A172 (cell line): ENCODE results near the gene VDR. TPM values are rescaled to one million over a fixed set of nuclear protein-coding genes. Genes with fewer than 3 reads are reported as not detected.
A peak's percentile ranks its signal among the peaks of the same experiment; 100 is the strongest.
"Not testable (repeated sequence)": the region's sequence is repeated elsewhere in the genome, so short reads cannot be mapped to it uniquely, and the experiment has no call there.

Experiments used
- DNase-seq: peaks from one replicate; pipeline ENCODE4 v3.0.0-alpha.2; 2015; ENCODE audit warnings: low spot score
- total RNA-seq: library from RNA; depleted of rRNA; stranded (reverse); fragments of >200 nt; shearing (Covaris generic); gene quantifications from 2 replicates; pipeline ENCODE4 v1.2.3, GENCODE V29; 2014

VDR gene
- total RNA-seq, 1 experiment from 2014 or later, result 2.5 TPM

DNA sequence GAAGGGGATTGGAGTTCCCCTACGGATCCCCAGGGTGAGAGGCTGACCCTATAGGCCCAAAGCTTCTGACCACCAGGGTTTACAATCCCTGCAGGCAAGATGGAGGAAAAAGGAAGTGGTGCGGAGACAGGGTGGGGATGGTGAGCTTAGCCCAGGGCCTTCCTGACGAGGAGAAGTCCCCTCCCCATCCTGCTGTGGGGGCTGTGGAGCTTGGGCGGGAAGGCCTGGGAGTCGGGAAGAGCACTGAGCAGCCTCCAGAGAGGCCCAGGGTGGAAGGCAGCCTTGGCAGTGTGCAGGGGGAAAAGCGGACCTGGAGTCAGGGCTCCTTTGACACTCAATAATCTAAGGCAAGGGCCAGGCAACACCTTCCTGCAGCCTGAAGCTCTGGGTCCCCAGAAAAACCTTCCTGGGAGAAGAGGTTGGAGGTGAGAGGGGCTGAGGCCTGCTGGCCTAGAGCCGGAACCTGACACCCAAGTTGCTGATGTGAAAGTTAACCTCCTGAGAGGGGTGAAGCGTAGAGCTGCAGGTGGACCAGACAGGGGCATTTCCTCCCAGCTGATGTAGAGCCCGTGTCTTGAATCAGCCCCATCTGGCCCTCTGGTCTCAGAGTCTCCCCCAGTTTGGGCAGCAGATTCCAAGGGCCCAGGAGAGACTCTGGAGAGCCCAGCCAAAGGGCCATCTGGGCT lies 91.1 kb downstream of the VDR start:
- peak; percentile 37 for DNase-seq

DNA sequence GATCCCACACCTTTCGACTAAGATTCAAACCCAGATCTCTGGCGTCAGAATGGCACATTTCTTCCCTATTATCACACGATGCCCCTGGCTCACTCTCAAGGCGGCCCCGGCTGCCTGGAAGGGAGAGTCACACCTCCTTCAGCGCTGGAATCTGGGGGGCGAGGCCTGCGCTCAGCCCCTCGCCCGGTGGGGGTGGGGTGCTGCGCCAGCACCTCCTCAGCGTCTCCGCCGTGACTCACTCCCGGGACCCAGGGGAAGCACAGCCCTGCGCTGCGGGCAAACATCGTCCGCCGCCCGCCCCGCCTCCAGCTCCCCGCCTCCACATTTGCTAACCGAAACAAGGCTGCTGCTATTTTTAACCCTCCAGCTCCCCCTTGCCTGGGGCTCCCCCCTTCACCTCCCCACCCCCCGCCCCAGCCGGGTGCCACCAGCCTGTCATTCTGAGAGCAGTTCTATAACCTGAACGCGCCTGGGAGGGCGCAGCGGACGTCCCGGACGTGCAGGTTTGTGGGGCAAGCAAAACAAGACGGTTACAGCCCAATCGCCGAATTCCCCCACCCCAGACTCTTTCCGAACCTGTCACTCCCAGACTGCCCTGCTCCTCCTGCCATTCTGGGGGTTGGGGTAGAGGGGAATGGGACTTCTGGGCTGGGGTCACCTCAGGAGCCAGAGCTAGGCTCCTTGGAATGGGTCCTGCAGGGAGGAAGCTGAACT lies 91.8 kb downstream of the VDR start:
- peak; percentile 73 for DNase-seq

DNA sequence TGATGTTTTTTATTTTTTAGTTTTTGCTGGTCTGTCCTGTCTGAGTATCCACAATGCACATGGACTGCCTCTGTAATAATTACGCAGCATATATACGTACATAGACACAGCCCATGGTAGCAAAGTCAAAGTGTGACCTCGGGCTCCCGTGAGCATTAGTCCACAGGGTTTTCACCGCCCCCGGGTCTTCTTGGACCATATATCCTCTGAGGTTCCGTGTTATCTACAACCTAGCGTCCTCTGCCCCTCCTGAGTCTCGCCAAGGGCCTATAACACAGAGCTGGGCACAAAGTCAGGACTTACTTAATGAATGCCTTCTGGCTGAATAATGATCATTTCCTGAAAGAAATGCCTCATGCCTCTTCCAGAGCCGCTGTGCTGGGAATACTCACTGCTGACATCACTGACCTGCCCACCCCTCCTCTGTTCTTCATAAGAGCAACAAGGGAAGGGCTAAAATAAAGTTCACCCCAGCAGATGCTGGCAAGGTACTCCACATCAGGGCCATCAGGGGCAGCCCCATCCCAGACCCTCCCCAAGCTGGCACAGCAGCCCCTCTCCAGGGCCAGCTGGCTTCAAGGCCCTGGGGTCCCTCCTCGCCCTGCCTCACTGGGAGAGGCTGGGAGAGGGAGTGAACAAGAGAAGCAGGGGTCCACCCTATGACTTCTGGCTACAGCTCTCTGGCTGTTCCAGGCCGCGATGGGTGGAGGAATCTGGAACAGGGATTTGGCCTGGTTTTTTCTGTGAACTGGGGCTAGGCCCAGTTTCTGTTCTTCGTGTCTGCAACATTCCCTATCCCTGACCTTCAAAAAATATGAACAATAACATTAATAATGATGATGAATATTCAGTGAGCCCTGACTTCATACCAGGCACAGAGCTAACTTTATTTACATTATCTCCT lies 93.0 kb downstream of the VDR start:
- DNase-seq, result peak; percentile 32

DNA sequence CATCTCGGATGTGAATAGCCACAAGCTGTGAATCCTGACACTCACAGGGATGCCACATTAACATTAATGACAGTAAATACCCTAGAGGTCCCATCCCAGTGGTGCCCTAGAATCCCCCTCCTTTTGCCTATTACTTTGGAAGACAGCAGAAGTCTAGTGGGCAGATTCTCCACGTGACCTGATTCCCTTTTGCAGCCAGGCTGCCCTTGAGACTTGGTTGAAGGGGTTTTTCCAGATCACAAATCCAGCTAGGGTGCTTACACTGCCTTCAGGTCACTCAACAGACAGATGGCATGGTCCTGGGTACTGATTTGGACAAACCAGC lies 93.8 kb downstream of the VDR start:
- no peak for DNase-seq

DNA sequence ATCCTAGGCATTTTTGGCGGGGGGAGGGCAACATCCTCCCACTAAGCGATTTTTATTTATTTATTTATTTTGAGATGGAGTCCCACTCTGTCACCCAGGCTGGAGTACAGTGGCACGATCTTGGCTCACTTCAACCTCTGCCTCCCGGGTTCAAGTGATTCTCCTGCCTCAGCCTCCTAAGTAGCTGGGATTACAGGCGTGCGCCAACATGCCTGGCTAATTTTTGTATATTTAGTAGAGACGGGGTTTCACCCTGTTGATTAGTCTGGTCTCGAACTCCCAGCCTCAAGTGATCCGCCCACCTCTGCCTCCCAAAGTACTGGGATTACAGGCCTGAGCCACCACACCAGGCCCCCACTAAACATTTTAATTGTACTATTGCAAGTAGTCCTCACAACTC lies 95.3 kb downstream of the VDR start:
- not testable (repeated sequence) for DNase-seq

DNA sequence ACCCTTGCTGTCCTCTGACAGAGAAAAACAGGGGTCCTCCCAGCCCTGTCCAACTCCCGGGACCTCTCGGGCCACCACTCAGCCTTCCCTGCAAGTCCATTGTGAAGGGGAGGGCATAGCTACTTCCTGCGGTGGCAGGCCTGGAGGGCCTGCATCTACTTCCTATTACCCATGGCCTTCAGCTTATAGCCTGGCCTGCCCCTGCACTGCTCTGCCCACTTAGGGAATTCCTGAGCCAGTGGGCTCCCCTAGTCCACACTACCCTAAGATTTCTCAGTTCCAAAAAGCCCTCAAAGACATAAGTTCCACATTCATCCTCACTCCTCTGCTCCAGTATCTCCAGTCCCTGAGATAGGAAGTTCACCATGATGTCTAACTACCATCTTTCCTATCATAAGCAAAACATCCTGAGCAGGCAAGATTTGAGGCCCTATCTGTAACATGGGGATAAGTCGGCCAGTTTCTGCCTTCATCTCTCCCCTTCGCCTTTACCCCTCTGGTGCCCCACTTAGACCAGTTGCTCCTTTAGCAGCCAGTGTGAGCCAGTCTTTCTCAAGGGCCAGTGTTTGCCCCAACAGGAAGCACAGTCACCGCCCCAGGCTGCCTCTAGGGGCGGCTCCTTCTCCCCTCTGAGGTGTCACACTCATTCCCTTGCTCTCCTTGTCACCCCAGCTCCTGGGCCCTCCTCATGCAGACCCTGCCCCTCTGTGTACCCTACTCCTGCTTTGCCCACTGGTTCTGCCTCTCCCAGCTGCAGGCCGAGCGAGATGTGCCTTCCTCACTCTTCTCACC lies 96.0 kb downstream of the VDR start:
- peak; percentile 54 for DNase-seq

DNA sequence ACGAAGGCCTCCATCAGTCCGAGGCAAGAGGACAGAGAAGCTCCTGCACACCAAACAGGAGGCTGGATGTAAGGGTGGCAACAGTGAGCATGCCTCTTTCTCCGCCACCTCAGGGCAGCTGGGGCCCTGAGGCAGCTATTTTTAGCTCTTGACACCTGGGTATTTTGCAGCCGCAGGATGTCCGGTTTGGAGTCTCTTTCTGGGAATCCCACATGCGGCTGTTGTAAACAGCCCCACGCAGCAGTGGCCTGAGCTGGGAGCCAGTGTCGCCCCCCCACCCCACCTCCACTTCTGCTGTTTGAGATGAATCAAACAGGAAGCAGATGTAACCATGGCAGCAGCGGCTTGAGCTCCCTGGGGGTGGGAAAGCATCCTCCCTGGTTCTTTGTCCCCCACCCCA lies 96.7 kb downstream of the VDR start:
- peak; percentile 59 for DNase-seq

DNA sequence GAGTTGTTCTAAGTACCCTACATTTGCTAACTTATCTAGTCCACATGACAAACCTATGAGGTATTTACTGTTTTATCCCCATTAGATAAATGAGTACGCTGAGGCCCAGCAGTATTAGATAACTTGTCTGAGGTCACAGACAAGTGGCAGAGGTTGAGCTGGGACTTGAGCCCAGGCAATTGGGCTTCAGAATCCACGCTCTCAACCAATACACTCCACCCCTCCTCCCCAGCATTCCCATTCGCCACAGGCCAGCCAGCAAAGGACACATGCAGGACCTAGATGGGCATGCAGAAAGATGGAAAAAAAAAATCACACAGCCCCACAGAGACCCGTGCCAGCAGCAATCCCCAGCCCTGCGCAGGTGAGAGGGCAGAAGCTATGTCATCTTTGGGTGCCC lies 97.5 kb downstream of the VDR start:
- no peak for DNase-seq

DNA sequence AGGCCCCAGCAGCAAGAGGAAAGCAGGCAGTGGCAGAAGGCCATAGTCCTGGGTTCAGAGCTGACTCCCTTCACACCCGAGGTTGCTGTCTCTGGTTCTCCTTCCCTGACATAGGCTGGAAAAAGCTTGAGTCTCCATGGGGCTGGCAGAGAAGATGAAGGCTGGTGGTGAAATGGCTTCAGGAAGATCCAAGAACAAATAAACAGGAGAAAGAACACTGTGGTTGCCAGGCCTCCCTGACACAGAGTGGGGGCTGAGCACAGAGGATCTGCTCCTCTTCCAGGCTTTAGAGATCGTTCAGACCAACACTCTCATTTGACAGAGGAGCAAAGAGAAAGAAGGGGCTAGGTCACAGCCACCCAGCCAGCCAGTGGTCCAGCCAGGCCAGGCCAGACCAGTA lies 99.4 kb downstream of the VDR start:
- DNase-seq, result no peak

DNA sequence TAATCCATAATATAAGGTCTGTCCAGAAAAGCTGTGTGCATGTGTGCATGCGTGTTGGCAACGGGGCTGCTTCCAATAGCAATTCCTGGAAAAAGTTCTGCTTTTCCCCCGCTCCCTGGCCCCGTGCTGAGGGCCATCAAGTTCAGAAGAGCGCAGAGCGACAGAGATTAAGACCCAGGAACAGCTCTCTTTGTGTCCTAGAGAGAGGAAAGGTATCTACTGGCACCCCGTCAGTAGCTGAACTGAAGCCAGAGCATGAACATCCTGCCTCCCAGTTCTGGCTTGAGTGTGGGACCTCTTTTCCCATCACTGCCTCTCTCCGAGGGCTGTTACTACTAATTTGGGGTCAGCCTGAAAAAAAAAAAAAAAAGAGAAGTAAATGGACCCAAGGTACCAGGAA lies 100.6 kb downstream of the VDR start:
- no peak for DNase-seq

DNA sequence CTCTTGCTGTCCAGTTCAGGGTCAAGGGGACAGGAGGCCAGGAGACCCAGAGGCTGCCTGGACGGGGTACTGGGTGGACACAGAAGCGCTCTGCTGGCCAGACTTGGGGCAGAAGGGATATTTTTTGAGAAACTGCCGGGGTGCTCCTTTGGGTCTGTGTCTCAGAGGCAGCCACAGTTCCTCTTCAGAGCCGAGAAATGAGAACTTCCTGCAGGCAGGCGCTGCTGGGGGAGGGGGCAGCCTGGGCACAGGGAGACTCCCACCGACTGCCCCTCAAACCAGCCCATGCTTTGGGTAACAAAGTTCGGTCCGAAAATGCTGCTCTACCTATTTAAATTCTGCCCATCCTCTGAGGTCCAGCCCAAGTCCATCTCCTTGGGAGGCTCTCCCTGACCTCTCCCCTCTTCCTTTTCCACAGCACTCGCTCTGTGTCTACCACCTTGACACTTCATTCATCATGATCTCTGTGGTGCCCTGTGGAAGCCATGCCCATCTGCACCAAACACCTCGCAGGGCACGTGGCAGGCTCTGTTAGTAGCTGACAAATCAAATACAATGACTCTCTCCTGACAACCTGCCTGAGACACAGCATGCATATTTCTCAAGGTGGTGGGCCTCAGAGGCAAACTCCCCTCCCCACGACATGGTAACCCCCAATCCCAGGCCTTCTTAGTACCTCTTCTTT lies 101.5 kb downstream of the VDR start:
- DNase-seq, result no peak

DNA sequence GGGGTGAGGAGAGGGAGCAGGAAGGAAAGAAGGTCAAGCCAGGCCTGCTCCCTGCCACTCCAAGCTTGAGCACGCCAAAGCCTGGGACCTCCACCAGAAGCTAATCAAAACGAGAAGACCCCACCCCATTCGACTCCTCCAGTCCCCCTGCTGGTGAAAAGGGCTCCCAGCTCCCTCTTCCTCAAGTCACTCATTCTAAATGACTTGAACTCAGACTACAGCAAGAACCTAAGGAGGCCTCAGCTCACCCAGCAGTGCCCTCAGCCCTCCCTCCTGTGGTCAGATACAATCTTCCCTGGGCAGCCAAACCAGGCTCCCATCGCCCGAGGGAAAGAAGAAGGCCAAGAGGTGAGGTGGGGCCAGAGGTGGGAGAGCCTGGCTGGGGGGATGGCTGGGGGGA lies 102.5 kb downstream of the VDR start:
- no peak for DNase-seq

DNA sequence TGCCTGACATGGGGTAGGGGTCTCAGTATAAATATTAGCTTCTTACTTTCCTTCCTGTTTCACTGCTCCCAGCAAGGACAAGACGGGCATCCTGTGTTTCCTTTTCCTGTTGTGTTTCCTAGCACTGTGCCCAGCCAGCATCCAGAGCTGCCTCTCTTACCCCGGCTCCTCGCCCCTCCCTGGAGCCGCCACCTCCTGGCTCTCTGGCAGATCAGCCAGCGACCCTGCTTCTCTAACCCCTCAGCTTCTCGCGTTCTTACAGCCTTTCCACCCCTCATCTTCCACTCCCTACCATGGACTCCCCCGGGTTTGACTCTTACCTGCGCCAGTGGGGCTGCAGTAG lies 102.9 kb downstream of the VDR start:
- DNase-seq, result no peak

DNA sequence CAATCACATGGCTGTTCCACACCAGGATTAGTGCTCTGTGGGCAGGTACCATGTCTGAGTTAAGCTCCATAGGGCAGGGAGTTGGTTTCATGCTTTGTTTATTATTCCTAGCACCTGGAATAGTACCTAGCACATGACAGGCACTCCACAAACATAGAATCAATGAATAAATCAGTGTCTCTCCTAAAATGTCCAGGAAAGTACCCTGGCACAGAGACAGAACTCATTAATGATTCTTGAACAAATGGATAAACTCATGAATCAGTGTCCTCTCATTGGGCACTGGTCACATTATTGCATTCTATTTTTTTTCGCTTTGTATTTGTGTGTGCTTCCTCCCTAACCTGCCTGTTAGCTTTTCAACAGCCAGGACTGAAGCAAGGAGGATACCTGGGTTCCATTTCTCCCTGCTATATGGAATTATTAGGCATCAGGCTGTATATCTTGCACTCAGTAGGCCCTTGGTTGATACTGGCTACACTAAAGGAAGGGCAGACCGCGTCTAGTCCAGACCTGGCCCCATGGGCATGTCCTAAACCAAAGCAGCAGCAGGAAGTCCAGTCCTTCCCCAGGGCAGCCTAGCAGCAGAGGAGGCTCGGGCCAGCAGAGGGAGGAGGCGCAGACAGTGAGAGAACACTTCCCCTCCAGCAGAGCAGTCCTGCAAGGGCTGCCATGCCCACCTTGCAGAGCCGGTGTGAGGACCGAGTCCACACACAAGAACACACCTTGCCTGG lies 103.5 kb downstream of the VDR start:
- no peak for DNase-seq

DNA sequence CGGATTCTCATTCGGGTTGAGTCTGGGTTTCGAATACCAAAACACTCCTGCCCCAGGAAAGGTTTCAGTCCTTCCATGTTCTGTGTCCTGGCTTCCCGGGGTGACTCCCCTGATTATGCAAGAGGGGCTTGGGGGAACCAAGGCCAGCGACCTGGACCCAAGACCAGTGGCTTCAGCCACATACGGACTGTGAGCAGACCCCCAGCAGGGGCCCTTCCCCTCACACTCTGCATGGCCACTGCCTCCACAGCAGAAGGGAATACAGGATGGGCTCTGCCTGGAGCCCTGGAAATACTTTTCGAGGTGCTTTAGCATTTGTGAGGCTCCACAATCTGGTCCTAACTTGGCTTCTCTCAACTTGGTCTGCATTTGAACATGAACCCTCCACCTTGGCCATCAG lies 104.2 kb downstream of the VDR start:
- DNase-seq, result no peak

DNA sequence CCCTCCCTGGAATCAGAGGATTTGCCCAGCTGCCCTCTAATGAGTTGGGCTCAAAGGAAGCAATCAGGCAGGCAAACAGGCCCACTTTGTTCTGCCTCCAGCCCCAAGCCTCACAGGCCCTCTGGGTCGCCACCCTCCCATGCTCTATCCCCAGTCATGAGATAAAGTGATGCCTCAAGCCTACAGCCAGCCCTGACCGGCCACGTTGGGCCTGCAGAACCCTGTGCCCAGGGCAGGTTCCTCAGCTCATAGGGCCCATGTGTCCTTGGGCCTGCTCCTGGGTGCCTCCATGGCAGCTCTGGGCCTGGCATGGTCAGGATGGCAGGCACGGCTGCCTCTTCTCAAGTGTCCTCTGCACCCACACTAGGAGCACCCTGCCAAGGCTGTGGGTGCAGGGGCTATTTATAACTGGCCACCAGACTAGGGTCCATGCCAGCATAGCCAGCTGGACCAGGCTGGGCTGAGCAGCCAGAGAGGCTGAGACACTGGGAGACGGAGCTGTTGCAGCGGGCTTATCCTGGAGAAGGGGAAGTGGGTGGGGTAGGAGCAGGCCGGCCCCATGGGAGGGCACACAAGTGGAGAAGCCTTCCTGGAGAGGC lies 105.3 kb downstream of the VDR start:
- no peak for DNase-seq

DNA sequence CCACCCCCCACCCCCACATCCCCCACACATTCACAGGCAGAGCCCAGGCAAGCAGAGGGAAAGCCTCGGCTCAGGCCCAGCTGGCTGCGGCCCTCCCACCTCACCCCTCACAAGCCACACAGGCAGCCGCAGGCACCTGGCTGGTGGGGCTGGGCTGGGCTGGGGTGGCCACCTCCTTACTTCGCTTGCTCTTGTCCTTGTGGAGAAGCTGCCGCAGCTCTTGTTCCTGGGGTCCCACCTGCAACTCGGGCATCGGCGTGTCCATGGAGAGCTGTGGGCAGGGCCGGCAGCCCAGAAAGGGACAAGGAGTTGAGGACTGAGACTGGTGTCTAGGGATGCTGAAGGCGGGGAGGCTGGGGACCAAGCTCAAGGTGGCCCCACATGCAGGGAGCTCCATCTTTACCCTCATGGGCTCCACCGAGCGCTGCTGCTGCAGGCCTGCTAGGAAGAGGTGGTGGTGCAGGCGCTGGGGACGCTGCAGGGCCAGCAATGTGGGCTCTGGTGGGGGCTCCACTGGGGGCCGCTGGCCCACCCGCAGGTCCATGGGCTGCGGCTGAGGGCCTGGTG lies 106.3 kb downstream of the VDR start:
- no peak for DNase-seq

DNA sequence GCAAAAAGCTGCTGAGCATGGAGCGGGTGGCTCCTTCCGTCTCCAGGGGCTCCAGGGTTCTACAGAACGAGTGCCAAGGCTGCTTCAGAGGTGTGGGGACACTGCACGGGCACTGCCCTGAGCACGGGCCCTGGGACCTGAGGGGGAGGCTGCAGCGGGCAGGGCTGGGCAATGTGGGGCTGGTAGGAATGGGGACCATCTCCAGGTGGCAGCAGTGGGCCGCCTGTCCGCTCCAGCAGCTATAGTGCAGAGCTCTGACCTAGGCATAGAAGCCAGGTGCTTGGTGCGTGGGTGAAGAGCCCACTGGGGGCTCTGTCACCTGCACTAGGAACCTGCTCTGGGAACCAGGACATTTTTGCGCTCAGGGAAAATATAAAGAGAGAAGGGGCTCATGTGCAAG lies 107.4 kb downstream of the VDR start:
- DNase-seq, result no peak

DNA sequence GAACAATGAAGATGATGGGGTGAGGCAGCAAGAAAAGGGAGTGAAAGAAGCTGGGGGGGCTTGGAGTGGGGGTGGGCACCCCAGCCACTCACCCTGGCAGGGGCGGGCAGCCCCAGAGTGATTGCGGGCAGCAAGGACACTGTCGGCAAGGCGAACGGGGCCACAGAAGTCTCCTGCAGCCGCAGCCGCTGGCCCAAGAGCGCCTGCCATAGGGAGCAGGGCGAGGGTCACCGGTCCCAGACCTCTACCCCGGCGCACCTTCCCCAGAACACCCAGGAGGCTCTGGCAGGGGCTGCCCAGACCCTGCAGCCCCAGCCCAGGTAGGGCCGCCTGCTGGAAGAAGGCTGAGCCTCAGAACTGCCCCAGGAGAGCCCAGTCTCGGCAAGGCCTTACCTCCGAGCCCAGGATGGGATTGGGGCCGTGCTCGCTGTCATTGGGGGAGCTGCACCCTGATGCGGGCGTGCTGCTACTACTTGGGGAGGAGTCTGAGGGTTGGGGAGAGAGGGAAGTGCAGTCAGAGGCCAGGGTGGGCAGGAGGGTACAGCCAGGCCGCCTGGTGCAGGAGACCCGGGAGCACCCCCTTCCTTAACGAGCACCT lies 108.9 kb downstream of the VDR start:
- DNase-seq, result no peak
